NCI-H2171 (cell line): ENCODE measurements around the gene PLAAT4.
"Not testable (repeated sequence)": the region's sequence is repeated elsewhere in the genome, so short reads cannot be mapped to it uniquely, and the experiment has no call there.

ENCODE experiments used
- DNase-seq: peaks from one replicate; lab custom pipeline; 2025; lab: John Stamatoyannopoulos, UW

The PLAAT4 gene

GRCh38 chr11:63511048-63511748 lies 25.4 kb upstream of the PLAAT4 start:
- no peak for DNase-seq

DNA sequence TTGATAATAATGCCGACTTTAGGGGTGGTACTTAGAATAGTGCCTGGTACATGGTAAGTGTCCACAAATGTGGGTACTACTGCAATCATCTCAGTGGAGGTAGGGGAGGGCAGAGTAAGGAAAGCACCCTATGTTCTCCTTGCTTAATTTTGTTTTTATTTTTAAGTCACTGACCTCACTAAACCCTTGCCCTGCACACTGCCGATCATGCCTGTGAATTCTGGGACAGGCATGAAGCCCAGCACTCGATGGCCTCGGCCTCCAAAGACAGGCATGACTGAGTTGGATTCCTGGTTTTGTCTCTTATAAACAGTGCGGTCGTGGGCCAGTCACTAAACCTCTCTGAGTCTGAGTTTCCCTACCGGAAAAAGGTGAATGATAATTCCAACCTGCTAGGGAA lies 23.8 kb upstream of the PLAAT4 start:
- DNase-seq = no peak

- no peak for DNase-seq
These were observed 20.5 kb upstream of the PLAAT4 start for GRCh38 chr11:63516109-63516508.

GRCh38 chr11:63517156-63517555 lies 19.5 kb upstream of the PLAAT4 start:
- no peak for DNase-seq

- DNase-seq = no peak
These were observed 18.1 kb upstream of the PLAAT4 start for GRCh38 chr11:63518548-63518947.

DNA sequence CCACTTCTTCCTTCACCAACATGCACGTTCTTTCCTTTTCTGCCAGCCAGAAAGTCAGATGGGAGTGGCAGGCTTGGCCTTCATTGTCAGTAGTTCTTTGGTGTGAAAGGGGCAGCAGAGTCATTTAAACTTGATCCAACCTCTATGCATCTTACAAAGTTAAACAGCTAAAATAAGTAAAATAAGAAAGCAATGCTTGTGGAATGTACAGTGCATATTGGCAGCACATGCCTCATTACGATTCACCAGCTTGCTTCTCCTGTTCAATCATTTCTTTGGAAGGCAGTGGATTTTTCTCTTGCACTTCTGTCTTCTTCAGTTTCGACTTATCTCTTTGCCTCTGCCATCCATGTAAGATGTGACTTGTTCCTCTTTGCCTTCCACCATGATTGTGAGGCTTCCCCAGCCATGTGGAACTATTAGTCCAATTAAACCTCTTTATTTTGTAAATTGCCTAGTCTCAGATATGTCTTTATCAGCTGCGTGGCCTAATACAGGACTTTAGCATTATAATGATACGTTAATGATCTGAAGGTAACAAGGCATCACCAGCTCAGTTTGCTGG lies 15.9 kb upstream of the PLAAT4 start:
- no peak for DNase-seq

GRCh38 chr11:63521896-63522295 lies 14.7 kb upstream of the PLAAT4 start:
- DNase-seq = no peak

GRCh38 chr11:63523151-63523550 lies 13.5 kb upstream of the PLAAT4 start:
- no peak for DNase-seq

DNA sequence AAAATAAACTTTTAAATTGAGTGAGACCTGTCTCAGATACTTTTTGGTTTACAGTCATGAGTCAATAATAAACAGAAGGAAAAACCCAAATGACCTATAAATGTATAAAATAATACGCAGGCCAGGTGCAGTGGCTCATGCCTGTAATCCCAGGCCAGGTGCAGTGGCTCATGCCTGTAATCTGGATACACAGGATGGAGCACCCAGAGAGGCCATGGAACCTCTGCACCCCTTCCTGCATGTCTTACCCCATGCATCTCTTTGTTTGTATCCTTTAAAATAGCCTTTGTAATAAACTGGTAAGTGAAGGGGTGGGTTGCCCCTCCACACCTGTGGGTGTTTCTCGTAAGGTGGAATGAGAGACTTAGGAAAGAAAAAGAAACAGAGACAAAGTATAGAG lies 8.9 kb upstream of the PLAAT4 start:
- DNase-seq = no peak

GRCh38 chr11:63528156-63528555 lies 8.5 kb upstream of the PLAAT4 start:
- DNase-seq = not testable (repeated sequence)

GRCh38 chr11:63528729-63529278 lies 7.8 kb upstream of the PLAAT4 start:
- DNase-seq = not testable (repeated sequence)

GRCh38 chr11:63529373-63529772 lies 7.2 kb upstream of the PLAAT4 start:
- DNase-seq = not testable (repeated sequence)

GRCh38 chr11:63530021-63530420 lies 6.6 kb upstream of the PLAAT4 start:
- DNase-seq = no peak

DNA sequence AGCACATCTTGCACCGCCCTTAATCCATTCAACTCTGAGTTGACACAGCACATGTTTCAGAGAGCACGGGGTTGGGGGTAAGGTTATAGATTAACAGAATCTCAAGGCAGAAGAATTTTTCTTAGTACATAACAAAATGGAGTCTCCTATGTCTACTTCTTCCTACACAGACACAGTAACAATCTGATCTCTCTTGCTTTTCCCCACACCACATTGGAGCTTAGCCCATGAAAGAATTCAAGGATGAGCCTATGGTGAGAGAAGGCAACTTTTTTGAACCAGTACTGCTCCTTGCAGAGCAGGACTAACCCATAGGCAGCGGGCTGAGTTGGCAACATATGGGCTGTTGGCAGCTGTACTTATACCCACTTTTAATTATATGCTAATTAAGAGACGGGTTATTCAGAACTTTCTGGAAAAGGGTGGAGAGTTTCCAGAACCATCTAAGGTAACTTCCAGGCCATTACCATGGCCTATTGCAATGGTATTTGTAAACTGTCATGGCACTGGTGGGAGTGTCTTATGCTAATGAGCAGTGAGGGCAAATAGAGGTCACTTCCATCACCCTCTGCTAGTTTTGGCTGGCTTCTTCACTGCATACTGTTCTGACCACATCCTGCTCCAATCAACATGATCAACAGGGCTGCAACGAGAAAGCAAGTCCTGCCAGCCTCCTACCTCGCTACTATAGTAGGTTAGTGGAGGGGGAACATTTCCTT lies 5.4 kb upstream of the PLAAT4 start:
- not testable (repeated sequence) for DNase-seq

- DNase-seq = no peak
These were observed 4.5 kb upstream of the PLAAT4 start for GRCh38 chr11:63532117-63532516.

GRCh38 chr11:63532799-63533475 lies 3.7 kb upstream of the PLAAT4 start:
- no peak for DNase-seq

- no peak for DNase-seq
These were observed 2.5 kb upstream of the PLAAT4 start for GRCh38 chr11:63534076-63534475.

GRCh38 chr11:63534895-63535461 lies 1.6 kb upstream of the PLAAT4 start:
- DNase-seq = no peak

DNA sequence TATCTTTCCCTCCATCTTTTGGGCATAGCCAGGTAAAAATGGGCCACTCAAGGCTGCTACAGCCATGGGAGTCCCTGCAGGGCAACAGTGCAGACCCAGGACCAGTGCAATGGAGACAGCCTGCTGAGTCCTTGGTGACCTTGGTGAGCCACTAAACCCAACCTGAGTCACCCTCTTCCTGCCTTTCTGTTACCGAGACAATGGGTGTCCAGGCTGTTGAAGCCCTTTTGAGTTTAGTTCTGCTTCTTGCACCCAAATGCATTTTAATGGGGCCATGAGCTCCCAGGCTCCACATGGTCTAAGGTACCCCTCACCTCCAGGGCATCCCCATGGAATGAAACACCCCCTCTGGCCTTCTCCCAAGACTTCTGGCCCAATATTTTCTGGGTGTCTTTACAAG lies 874 bp upstream of the PLAAT4 start:
- DNase-seq = no peak

GRCh38 chr11:63537293-63538101 lies 889 bp downstream of the PLAAT4 start:
- DNase-seq = peak; percentile 43

- DNase-seq = not testable (repeated sequence)
These were observed 5.9 kb downstream of the PLAAT4 start for GRCh38 chr11:63542506-63542905.
